Right lobe of liver (tissue), 4 donors: ENCODE data around the gene AEBP1.

ENCODE experiments used
- CTCF ChIP-seq, 4 donors: fragments of 200-600 bp in 3 of 4; fragments of 450-650 bp in 1 of 4; IDR thresholded peaks; one replicate each; pipeline versions ENCODE4 v1.5.1 to v1.8.0; 2016 to 2022; ENCODE audit warnings: antibody characterized with exemption in 4 of 4, mild to moderate bottlenecking in 2 of 4
- POLR2A ChIP-seq: fragments of 450-650 bp; IDR thresholded peaks from one replicate; pipeline ENCODE4 v1.6.1; 2017; ENCODE audit warnings: antibody characterized with exemption, mild to moderate bottlenecking
- donor health status: DM: no; HTN: no; CAD: no.
- donor health status: DM: no; HTN: no; CAD: no.
- donor health status: DM: no; HTN: yes; CAD: no.

- TF ChIP-seq CTCF (IDR thresholded peaks at IDR 0.05) (no peak), POLR2A (no peak)
Measured at GRCh38 chr7:44061645-44062179, 42.4 kb upstream of the AEBP1 start.
